Gastroesophageal sphincter (tissue), 4 donors: ENCODE results near the gene SERPINE2. TPM values are rescaled to one million over a fixed set of nuclear protein-coding genes. Genes with fewer than 3 reads are reported as not detected.

Source experiments
- ATAC-seq: fragments of 150-250 bp; one replicate; pipeline ENCODE4 v1.9.1; 2016; ENCODE audit warnings: mild to moderate bottlenecking, moderate library complexity
- H3K27ac ChIP-seq, 4 donors: fragments of 200-600 bp; sonication (generic) in 3 of 4; 1 replicate in 3 of 4; 2 replicates in 1 of 4; pipeline ENCODE4 v1.5.1; 2016 to 2019
- H3K27me3 ChIP-seq: fragments of 200-600 bp; sonication (generic); one replicate; pipeline ENCODE4 v1.5.1; 2019
- H3K36me3 ChIP-seq, 2 donors: fragments of 200-600 bp; sonication (generic); one replicate each; pipeline ENCODE4 v1.5.1; 2019; ENCODE audit warnings: control low read depth in 1 of 2
- H3K4me1 ChIP-seq, 3 donors: fragments of 200-600 bp; sonication (generic); 1 replicate in 2 of 3; 2 replicates in 1 of 3; pipeline ENCODE4 v1.5.1; 2016 to 2019; ENCODE audit warnings: control low read depth in 2 of 3
- H3K4me3 ChIP-seq, 2 donors: fragments of 200-600 bp; sonication (generic); one replicate each; pipeline ENCODE4 v1.5.1; 2019; ENCODE audit warnings: mild to moderate bottlenecking in 1 of 2, moderate library complexity in 1 of 2
- H3K9me3 ChIP-seq, 3 donors: fragments of 200-600 bp; sonication (generic); one replicate each; pipeline ENCODE4 v1.5.1; 2017 to 2019; ENCODE audit warnings: control low read depth in 2 of 3
- EP300 ChIP-seq: sonication (generic); formaldehyde crosslinking; IDR thresholded peaks from one replicate; pipeline ENCODE4 v1.6.1; 2017; ENCODE audit warnings: antibody characterized with exemption, mild to moderate bottlenecking
- POLR2A ChIP-seq, 2 donors: fragments of 450-650 bp; IDR thresholded peaks; one replicate each; pipeline ENCODE4 v1.6.1; 2017; ENCODE audit warnings: antibody characterized with exemption in 2 of 2, mild to moderate bottlenecking in 2 of 2, moderate library complexity in 1 of 2
- POLR2AphosphoS5 ChIP-seq: sonication (generic); formaldehyde crosslinking; IDR thresholded peaks from one replicate; pipeline ENCODE4 v1.6.1; 2017; ENCODE audit warnings: antibody characterized with exemption
- WGBS, 2 donors: methylation state at CpG; one replicate each; pipeline ENCODE4 v1.1.5; 2018; ENCODE audit warnings: low coverage in 1 of 2; 5-methylcytosine and 5-hydroxymethylcytosine counted together
- total RNA-seq, 4 donors: library from RNA; depleted of rRNA; stranded (reverse); fragments of >200 nt; gene quantifications; one replicate each; pipeline ENCODE4 v1.1.0, GENCODE V29; 2016
- TF ChIP-seq, protein P1 (sequence below), 4 experiments: fragments of 200-600 bp in 2 of 4; fragments of 450-650 bp in 2 of 4; sonication (generic) in 1 of 4; IDR thresholded peaks; one replicate each; pipeline ENCODE4 v1.5.1; 2017 to 2019; ENCODE audit warnings: antibody characterized with exemption in 4 of 4, mild to moderate bottlenecking in 2 of 4, moderate library complexity in 2 of 4

The SERPINE2 gene
- total RNA-seq, 4 donors from 2014 or later: 12.5 to 130 (median 48.6) TPM

DNA sequence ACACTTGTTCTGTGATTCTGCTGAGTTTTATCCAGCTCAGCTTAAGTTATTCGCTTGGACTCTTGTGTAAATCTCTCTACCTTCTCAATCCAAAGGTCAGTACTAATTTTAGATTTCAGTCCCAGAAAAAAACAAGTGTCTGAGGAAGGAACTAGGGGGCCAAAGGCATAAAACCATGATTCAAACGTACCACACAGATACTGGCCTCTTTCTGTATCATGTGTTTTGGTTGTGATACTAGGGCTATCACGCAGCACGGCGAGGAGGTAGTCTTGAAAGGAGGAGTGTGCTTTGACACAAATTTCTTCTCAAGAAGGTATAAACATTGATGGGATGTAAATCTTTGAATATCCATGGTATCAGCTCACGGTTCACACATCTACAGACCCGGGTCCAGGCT, 8.3 kb downstream of the SERPINE2 start:
- Histone ChIP-seq H3K9me3 (no peaks in the 10 kb centered on the region), H3K4me3 (no peak overlapping the region), H3K36me3 (no peaks in the 10 kb centered on the region), H3K27ac (no peak overlapping the region), H3K4me1 (peaks cover 0 to 18% (median 0%) of the 10 kb centered on the region in 3 donors), H3K27me3 (peaks cover 3% of the 10 kb centered on the region)
- no peak for ATAC-seq
- 63 to 77% methylated on average over 5 to 6 of the region's 7 CpGs for WGBS, 2 donors
- TF ChIP-seq EP300 (no peak), POLR2A (IDR thresholded peaks at IDR 0.05) (no peak), POLR2AphosphoS5 (no peak)
- TF ChIP-seq, protein P1, sequence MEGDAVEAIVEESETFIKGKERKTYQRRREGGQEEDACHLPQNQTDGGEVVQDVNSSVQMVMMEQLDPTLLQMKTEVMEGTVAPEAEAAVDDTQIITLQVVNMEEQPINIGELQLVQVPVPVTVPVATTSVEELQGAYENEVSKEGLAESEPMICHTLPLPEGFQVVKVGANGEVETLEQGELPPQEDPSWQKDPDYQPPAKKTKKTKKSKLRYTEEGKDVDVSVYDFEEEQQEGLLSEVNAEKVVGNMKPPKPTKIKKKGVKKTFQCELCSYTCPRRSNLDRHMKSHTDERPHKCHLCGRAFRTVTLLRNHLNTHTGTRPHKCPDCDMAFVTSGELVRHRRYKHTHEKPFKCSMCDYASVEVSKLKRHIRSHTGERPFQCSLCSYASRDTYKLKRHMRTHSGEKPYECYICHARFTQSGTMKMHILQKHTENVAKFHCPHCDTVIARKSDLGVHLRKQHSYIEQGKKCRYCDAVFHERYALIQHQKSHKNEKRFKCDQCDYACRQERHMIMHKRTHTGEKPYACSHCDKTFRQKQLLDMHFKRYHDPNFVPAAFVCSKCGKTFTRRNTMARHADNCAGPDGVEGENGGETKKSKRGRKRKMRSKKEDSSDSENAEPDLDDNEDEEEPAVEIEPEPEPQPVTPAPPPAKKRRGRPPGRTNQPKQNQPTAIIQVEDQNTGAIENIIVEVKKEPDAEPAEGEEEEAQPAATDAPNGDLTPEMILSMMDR (IDR thresholded peaks at IDR 0.05): no peak

- 88 to 95% methylated on average over 1 to 3 of the region's 6 CpGs for WGBS, 2 donors
- Histone ChIP-seq H3K9me3 (no peaks in the 10 kb centered on the region), H3K27me3 (no peaks in the 10 kb centered on the region), H3K27ac (no peak overlapping the region), H3K36me3 (no peaks in the 10 kb centered on the region), H3K4me1 (peaks cover 0 to 18% (median 0%) of the 10 kb centered on the region in 3 donors), H3K4me3 (no peak overlapping the region)
- TF ChIP-seq, protein P1 (IDR thresholded peaks at IDR 0.05): no peak
- TF ChIP-seq POLR2A (IDR thresholded peaks at IDR 0.05): no peak
- no peak for TF ChIP-seq POLR2AphosphoS5
- no peak for TF ChIP-seq EP300
- no peak for ATAC-seq
Measured at GRCh38 chr2:224029876-224030275, 9.2 kb downstream of the SERPINE2 start.

DNA sequence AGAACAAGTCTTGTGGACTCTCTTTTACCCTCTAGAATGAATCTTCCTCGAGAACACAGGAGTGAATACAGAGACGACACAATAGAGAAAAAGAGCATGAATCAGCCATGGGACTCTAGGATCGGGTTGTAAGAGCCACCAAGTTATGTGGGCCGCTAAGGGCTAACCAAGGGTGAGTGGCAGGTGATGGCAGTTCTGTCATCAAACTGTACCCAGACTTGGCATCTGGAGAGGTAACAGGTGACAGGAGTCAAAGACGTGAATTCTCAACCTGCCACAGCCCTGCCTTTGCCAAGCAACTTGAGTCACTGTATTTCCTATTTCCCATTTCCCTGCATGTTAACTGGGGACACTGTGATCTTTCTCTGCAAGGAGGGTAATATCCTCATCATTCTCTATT, 11.2 kb downstream of the SERPINE2 start:
- Histone ChIP-seq H3K4me3 (no peak overlapping the region), H3K27ac (no peak overlapping the region)
- 88% methylated on average over 4 of the region's 5 CpGs; no CpG with 5 or more reads in 1 of the 2 donors for WGBS, 2 donors

DNA sequence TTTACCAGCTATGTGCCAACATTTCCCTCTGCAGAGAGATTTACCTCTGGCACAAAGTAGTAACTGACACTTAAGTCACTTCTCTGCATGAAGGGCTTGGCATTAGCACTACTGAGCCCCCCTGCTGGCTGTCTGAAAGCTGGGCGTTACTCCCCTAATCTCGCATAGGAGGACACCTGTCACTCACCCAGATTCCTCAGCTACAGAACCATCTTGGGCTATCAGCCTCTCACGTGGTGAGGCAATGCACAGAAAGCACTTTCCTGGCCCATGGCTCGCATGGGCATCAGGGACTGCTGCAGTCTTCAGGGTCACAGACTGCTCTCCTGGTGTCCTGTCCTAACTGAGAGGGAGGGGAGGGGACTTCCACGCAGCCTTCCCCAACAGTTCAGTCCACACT, 12.0 kb downstream of the SERPINE2 start:
- Histone ChIP-seq H3K9me3 (no peaks in the 10 kb centered on the region), H3K4me1 (peaks cover 0 to 18% (median 0%) of the 10 kb centered on the region in 3 donors), H3K36me3 (no peaks in the 10 kb centered on the region), H3K27ac (no peak overlapping the region), H3K4me3 (no peak overlapping the region), H3K27me3 (no peaks in the 10 kb centered on the region)
- TF ChIP-seq, protein P1 (IDR thresholded peaks at IDR 0.05): no peak
- no peak for TF ChIP-seq EP300
- no peak for TF ChIP-seq POLR2AphosphoS5
- TF ChIP-seq POLR2A (IDR thresholded peaks at IDR 0.05): no peak
- ATAC-seq: no peak
- WGBS, 2 donors: 92% methylated on average over 2 of the region's 5 CpGs; no CpG with 5 or more reads in 1 of the 2 donors

More for the DNA sequence above, 11.2 kb downstream of the SERPINE2 start:
- Histone ChIP-seq H3K9me3 (no peaks in the 10 kb centered on the region), H3K27me3 (no peaks in the 10 kb centered on the region), H3K4me1 (peaks cover 0 to 18% (median 0%) of the 10 kb centered on the region in 3 donors), H3K36me3 (no peaks in the 10 kb centered on the region)
- no peak for ATAC-seq
- TF ChIP-seq, protein P1 (IDR thresholded peaks at IDR 0.05): no peak
- no peak for TF ChIP-seq EP300
- TF ChIP-seq POLR2A (IDR thresholded peaks at IDR 0.05): no peak
- TF ChIP-seq POLR2AphosphoS5: no peak

GRCh38 chr2:224025874-224026273, 13.2 kb downstream of the SERPINE2 start:
- ATAC-seq: no peak
- TF ChIP-seq POLR2A (IDR thresholded peaks at IDR 0.05): no peak
- TF ChIP-seq POLR2AphosphoS5: no peak
- no peak for TF ChIP-seq EP300
- TF ChIP-seq, protein P1 (IDR thresholded peaks at IDR 0.05): no peak
- H3K27ac ChIP-seq: no peak overlapping the region
- 78 to 87% methylated on average over 6 to 7 of the region's 7 CpGs for WGBS, 2 donors
- no peaks in the 10 kb centered on the region for H3K9me3 ChIP-seq
- H3K4me1 ChIP-seq: peaks cover 0 to 9% (median 0%) of the 10 kb centered on the region in 3 donors
- no peak overlapping the region for H3K4me3 ChIP-seq
- H3K27me3 ChIP-seq: no peaks in the 10 kb centered on the region
- no peaks in the 10 kb centered on the region for H3K36me3 ChIP-seq
